Body of pancreas (tissue), 4 donors: ENCODE data around the gene LRG1. TPM values are rescaled to one million over a fixed set of nuclear protein-coding genes. Genes with fewer than 3 reads are reported as not detected.

Experiments used
- ATAC-seq: fragments of 150-250 bp; one replicate; pipeline ENCODE4 v1.9.1; 2016
- DNase-seq, 4 donors: peaks; one replicate each; pipeline ENCODE4 v3.0.0-alpha.2; 2019
- H3K27ac ChIP-seq, 4 donors: fragments of 200-600 bp; sonication (generic); 1 replicate in 3 of 4; 2 replicates in 1 of 4; pipeline versions ENCODE4 v1.5.1 to v1.6.1; 2016 to 2019; ENCODE audit warnings: mild to moderate bottlenecking in 1 of 4, mixed read lengths in 1 of 4, moderate library complexity in 1 of 4
- H3K27me3 ChIP-seq, 2 donors: fragments of 200-600 bp; sonication (generic); one replicate each; pipeline ENCODE4 v1.6.0; 2016; ENCODE audit warnings: mild to moderate bottlenecking in 1 of 2
- H3K36me3 ChIP-seq, 2 donors: fragments of 200-600 bp; sonication (generic); replicated peaks in 1 of 2; 2 replicates each; pipeline ENCODE4 v1.5.1; 2016; ENCODE audit warnings: low read depth in 2 of 2; ENCODE audit not compliant: insufficient read depth in 1 of 2
- H3K4me1 ChIP-seq: fragments of 200-600 bp; sonication (generic); one replicate; pipeline ENCODE4 v1.6.0; 2016
- H3K4me3 ChIP-seq, 2 donors: fragments of 200-600 bp; sonication (generic); 1 replicate in 1 of 2; 2 replicates in 1 of 2; pipeline ENCODE4 v1.5.1; 2016 to 2019
- H3K9me3 ChIP-seq, 3 donors: fragments of 200-600 bp; sonication (generic); 1 replicate in 2 of 3; 2 replicates in 1 of 3; pipeline ENCODE4 v1.5.1; 2016
- POLR2A ChIP-seq, 3 donors: fragments of 450-650 bp; IDR thresholded peaks; one replicate each; pipeline ENCODE4 v1.6.1; 2016; ENCODE audit warnings: antibody characterized with exemption in 3 of 3, mild to moderate bottlenecking in 2 of 3
- WGBS, 2 donors: methylation state at CpG; one replicate each; pipeline ENCODE4 v1.1.5; 2017; 5-methylcytosine and 5-hydroxymethylcytosine counted together
- intact Hi-C: fragments of 100-400 bp; cut with DNase I; formaldehyde crosslinking; loops from one replicate; pipeline ENCODE4 v1.15.1; 2023
- total RNA-seq, 2 donors: library from RNA; depleted of rRNA; stranded (reverse); fragments of >200 nt; gene quantifications; one replicate each; pipeline ENCODE4 v1.1.0, GENCODE V29; 2016
- TF ChIP-seq, protein P1 (sequence below), 7 experiments: fragments of 450-650 bp in 4 of 7; fragments of 200-600 bp in 3 of 7; sonication (generic) in 3 of 7; IDR thresholded peaks; one replicate each; pipeline ENCODE4 v1.5.1; 2016 to 2019; ENCODE audit warnings: antibody characterized with exemption in 7 of 7

LRG1 gene, protein sequence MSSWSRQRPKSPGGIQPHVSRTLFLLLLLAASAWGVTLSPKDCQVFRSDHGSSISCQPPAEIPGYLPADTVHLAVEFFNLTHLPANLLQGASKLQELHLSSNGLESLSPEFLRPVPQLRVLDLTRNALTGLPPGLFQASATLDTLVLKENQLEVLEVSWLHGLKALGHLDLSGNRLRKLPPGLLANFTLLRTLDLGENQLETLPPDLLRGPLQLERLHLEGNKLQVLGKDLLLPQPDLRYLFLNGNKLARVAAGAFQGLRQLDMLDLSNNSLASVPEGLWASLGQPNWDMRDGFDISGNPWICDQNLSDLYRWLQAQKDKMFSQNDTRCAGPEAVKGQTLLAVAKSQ
- total RNA-seq: 10 to 100 TPM in 1 of 2 donors, 1 to 10 TPM in 1; 8.8 to 21.1 TPM

DNA sequence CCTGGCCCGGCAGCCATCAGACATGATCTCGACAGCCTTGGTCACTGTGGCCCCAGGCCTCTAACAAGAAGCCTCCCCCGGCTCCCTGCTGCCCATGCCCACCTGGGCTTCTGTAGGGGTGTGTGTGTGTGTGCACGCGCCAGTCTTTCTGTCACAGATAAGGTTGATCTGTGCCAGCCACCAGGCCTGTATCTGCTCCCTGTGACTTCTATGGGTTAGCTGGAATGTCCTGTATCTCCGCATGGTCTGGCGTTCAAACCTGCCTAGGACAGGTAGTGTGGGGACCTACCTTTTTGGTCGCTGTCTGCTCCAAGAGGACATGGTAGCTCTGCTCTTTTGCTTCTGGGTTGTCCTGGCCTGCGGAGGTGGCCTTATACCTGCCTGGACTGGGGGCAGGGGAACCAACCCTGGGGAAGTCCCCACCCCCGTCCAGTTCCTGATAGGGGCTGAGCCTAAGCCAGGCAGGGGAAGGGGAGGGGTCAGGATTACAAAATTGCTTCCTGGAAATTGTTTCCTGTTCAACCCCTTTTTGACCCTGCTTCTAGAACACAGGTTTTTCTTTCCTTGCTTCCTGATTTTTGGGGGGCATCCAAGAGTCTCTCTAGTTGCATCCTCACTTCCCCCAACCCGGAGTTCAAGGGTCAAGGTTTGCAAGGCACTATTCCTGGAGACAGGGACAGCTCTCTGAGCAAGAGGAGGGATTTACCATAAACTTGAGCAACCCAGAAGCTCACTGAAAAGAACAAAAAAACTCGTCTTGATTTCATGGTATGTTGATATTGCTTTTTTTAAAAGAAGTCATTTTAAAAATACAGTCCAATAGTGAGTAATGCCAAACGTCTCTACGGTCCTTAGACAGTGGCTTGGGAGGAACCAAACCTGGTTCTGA is at the start of gene LRG1:
TSS of gene LRG1 (minus strand) at position 344 of the 889 bp plus-strand sequence. CDS start at position 321, 23 bp downstream.
- TF ChIP-seq, protein P1, sequence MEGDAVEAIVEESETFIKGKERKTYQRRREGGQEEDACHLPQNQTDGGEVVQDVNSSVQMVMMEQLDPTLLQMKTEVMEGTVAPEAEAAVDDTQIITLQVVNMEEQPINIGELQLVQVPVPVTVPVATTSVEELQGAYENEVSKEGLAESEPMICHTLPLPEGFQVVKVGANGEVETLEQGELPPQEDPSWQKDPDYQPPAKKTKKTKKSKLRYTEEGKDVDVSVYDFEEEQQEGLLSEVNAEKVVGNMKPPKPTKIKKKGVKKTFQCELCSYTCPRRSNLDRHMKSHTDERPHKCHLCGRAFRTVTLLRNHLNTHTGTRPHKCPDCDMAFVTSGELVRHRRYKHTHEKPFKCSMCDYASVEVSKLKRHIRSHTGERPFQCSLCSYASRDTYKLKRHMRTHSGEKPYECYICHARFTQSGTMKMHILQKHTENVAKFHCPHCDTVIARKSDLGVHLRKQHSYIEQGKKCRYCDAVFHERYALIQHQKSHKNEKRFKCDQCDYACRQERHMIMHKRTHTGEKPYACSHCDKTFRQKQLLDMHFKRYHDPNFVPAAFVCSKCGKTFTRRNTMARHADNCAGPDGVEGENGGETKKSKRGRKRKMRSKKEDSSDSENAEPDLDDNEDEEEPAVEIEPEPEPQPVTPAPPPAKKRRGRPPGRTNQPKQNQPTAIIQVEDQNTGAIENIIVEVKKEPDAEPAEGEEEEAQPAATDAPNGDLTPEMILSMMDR (IDR thresholded peaks at IDR 0.05): no peak
- peak; percentile 91 to 99 (median 99) for TF ChIP-seq POLR2A (IDR thresholded peaks at IDR 0.05)
- WGBS, 2 donors: 18 to 22% methylated on average over 12 to 14 of the region's 14 CpGs
- peak; percentile 91 to 96 (median 92) for DNase-seq
- intact Hi-C loops: no loop called here
- Histone ChIP-seq H3K27me3 (no peaks in the 10 kb centered on the region), H3K4me1 (peaks cover 67% of the 10 kb centered on the region), H3K27ac (peak within 1 kb of the TSS; percentile 73 to 90 (median 85)), H3K4me3 (no peak within 1 kb of the TSS), H3K9me3 (no peaks in the 10 kb centered on the region), H3K36me3 (no peaks in the 10 kb centered on the region)
- peak; percentile 85 for ATAC-seq

- WGBS, 2 donors: 66 to 70% methylated on average over 9 of the region's 9 CpGs
- no peak overlapping the region for H3K4me3 ChIP-seq
- peaks cover 0 to 16% of the 10 kb centered on the region in 2 donors for H3K27me3 ChIP-seq
- no peak overlapping the region for H3K27ac ChIP-seq
- peaks cover 12% of the 10 kb centered on the region for H3K4me1 ChIP-seq
- DNase-seq: no peak
- no peak for ATAC-seq
- H3K36me3 ChIP-seq: no peaks in the 10 kb centered on the region
- TF ChIP-seq, protein P1 (IDR thresholded peaks at IDR 0.05): no peak
- no peak for TF ChIP-seq POLR2A (IDR thresholded peaks at IDR 0.05)
- H3K9me3 ChIP-seq: no peaks in the 10 kb centered on the region
- intact Hi-C loops: no loop called here
Measured at GRCh38 chr19:4588291-4588761, 48.5 kb upstream of the LRG1 start.

- no peak for DNase-seq
- no peaks in the 10 kb centered on the region for H3K36me3 ChIP-seq
- H3K4me3 ChIP-seq: no peak overlapping the region
- H3K4me1 ChIP-seq: peaks cover 12% of the 10 kb centered on the region
- no peak overlapping the region for H3K27ac ChIP-seq
- 67 to 76% methylated on average over 6 of the region's 6 CpGs for WGBS, 2 donors
- TF ChIP-seq POLR2A (IDR thresholded peaks at IDR 0.05): no peak
- TF ChIP-seq, protein P1 (IDR thresholded peaks at IDR 0.05): no peak
- H3K27me3 ChIP-seq: peaks cover 0 to 16% of the 10 kb centered on the region in 2 donors
- ATAC-seq: no peak
- intact Hi-C loops: no loop called here
- no peaks in the 10 kb centered on the region for H3K9me3 ChIP-seq
Measured at GRCh38 chr19:4587527-4587926, 47.7 kb upstream of the LRG1 start.

DNA sequence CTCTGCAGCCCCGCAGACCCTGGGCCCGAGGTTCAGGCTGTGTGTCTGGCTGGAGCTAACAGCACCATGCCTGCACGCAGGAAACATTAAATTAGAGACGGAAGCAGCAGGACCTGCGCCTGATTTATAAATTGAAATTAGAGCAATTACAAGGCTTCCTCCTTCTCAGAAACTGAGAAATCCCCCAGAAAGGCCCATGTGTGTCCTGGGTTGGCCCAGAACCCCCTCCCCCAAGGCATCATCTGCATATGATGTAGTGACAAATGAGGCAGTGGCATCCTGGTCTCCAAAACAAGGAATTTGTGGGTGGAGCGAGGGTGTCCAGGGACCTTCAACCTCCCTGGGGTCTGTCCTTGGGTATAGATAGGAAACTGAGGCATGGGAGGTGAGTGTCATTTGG is 46.9 kb upstream of the LRG1 start:
- intact Hi-C loops: no loop called here
- Histone ChIP-seq H3K4me1 (peaks cover 12% of the 10 kb centered on the region), H3K27me3 (peaks cover 0 to 16% of the 10 kb centered on the region in 2 donors), H3K27ac (no peak overlapping the region), H3K36me3 (no peaks in the 10 kb centered on the region), H3K4me3 (no peak overlapping the region), H3K9me3 (no peaks in the 10 kb centered on the region)
- no peak for ATAC-seq
- TF ChIP-seq, protein P1 (IDR thresholded peaks at IDR 0.05): no peak
- no peak for TF ChIP-seq POLR2A (IDR thresholded peaks at IDR 0.05)
- no peak for DNase-seq
- WGBS, 2 donors: 73 to 77% methylated on average over 5 to 6 of the region's 6 CpGs
